ENCODE measurements around the gene ACTA2. TPM values are rescaled to one million over a fixed set of nuclear protein-coding genes. Genes with fewer than 3 reads are reported as not detected.

The ACTA2 gene
- total RNA-seq, 2 donors from 2014 or later, result not detected

GRCh38 chr10:88920198-88920597 is 32.4 kb downstream of the ACTA2 start:
- Mint-ChIP-seq H3K4me3 (no peak overlapping the region), H3K27ac (no peak overlapping the region), H3K4me1 (peaks cover 19% of the 10 kb centered on the region), H3K36me3 (ENCODE audit: low read depth) (no peaks in the 10 kb centered on the region), H3K9me3 (no peaks in the 10 kb centered on the region), H3K27me3 (ENCODE audit: insufficient read depth) (peaks cover 7% of the 10 kb centered on the region)
- H3K9ac ChIP-seq (ENCODE audit: extremely low read depth, low read length, poor library complexity, severe bottlenecking), result no peak overlapping the region
- TF ChIP-seq CTCF (conservative IDR thresholded peaks at IDR 0.05), result no peak
- H3K36me3 ChIP-seq (ENCODE audit: control insufficient read depth, insufficient read depth, low read length), result no peaks in the 10 kb centered on the region
- no peak overlapping the region for H3K27ac ChIP-seq (ENCODE audit: low read depth, low read length)
- peaks cover 5% of the 10 kb centered on the region for H3K9me3 ChIP-seq (ENCODE audit: control insufficient read depth, low read length)
- 50% methylated on average over 2 of the region's 2 CpGs; no CpG with 5 or more reads in 1 of the 2 experiments for WGBS, 2 experiments (ENCODE audit: insufficient coverage in 1 of 2, insufficient read length in 1 of 2)
- H3K4me1 ChIP-seq (ENCODE audit: control insufficient read depth, insufficient read depth, low read length), result peaks cover 4% of the 10 kb centered on the region
- H3K4me3 ChIP-seq (ENCODE audit: low read length), result no peak overlapping the region
- H3K27me3 ChIP-seq (ENCODE audit: control insufficient read depth, insufficient read depth, low read length, poor library complexity, severe bottlenecking), result peaks cover 34% of the 10 kb centered on the region
- no peak for DNase-seq

GRCh38 chr10:88919041-88919440 is 33.5 kb downstream of the ACTA2 start:
- peaks cover 4% of the 10 kb centered on the region for H3K4me1 ChIP-seq (ENCODE audit: control insufficient read depth, insufficient read depth, low read length)
- Mint-ChIP-seq H3K4me1 (peaks cover 19% of the 10 kb centered on the region), H3K4me3 (no peak overlapping the region), H3K36me3 (ENCODE audit: low read depth) (no peaks in the 10 kb centered on the region), H3K9me3 (no peaks in the 10 kb centered on the region), H3K27me3 (ENCODE audit: insufficient read depth) (peaks cover 7% of the 10 kb centered on the region), H3K27ac (no peak overlapping the region)
- peaks cover 5% of the 10 kb centered on the region for H3K9me3 ChIP-seq (ENCODE audit: control insufficient read depth, low read length)
- H3K4me3 ChIP-seq (ENCODE audit: low read length), result no peak overlapping the region
- no CpG with 5 or more reads among the region's 1 CpG for WGBS, 2 experiments (ENCODE audit: insufficient coverage in 1 of 2, insufficient read length in 1 of 2)
- H3K27ac ChIP-seq (ENCODE audit: low read depth, low read length), result no peak overlapping the region
- no peak for DNase-seq
- H3K9ac ChIP-seq (ENCODE audit: extremely low read depth, low read length, poor library complexity, severe bottlenecking), result no peak overlapping the region
- H3K27me3 ChIP-seq (ENCODE audit: control insufficient read depth, insufficient read depth, low read length, poor library complexity, severe bottlenecking), result peaks cover 43% of the 10 kb centered on the region
- no peak for TF ChIP-seq CTCF (conservative IDR thresholded peaks at IDR 0.05)
- H3K36me3 ChIP-seq (ENCODE audit: control insufficient read depth, insufficient read depth, low read length), result no peaks in the 10 kb centered on the region

DNA sequence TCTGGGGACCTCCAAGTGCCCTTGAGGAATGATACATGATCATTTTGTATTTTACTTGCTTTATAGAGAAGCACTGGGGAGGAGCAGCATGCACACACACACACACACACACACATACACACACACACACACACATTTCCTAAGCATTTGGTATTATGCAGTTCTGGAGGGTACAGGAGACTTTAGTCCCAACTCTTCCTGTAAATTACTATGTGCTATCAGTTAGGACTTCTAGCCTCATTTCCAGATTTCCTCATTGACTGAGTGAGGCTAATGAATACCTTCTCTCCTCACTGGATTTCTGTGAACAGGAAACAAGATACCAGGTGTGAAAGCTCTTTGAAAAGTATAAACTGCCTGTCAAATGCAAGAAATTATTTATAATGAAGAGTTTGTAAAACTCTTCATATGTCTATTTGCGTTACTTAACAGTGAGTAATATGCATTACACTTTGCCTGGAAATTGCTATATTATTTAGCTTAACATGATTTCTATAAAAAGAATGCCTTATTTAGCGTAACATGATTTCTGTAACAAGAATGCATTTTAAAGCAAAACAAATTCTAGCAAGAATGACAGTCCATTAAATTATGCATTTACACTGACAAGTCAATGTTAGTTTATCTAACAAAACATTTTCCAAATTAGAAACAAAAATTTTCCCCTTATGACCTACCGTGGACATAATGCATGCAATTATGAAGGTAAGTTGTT is 34.2 kb downstream of the ACTA2 start:
- H3K27ac ChIP-seq (ENCODE audit: low read depth, low read length), result no peak overlapping the region
- DNase-seq, result no peak
- Mint-ChIP-seq H3K27ac (no peak overlapping the region), H3K4me1 (peaks cover 14% of the 10 kb centered on the region), H3K4me3 (no peak overlapping the region), H3K27me3 (ENCODE audit: insufficient read depth) (peaks cover 7% of the 10 kb centered on the region), H3K36me3 (ENCODE audit: low read depth) (no peaks in the 10 kb centered on the region), H3K9me3 (no peaks in the 10 kb centered on the region)
- no peaks in the 10 kb centered on the region for H3K36me3 ChIP-seq (ENCODE audit: control insufficient read depth, insufficient read depth, low read length)
- H3K4me1 ChIP-seq (ENCODE audit: control insufficient read depth, insufficient read depth, low read length), result peaks cover 4% of the 10 kb centered on the region
- WGBS, 2 experiments (ENCODE audit: insufficient coverage in 1 of 2, insufficient read length in 1 of 2), result 95% methylated on average over 2 of the region's 3 CpGs; no CpG with 5 or more reads in 1 of the 2 experiments
- H3K4me3 ChIP-seq (ENCODE audit: low read length), result no peak overlapping the region
- H3K9ac ChIP-seq (ENCODE audit: extremely low read depth, low read length, poor library complexity, severe bottlenecking), result no peak overlapping the region
- TF ChIP-seq CTCF (conservative IDR thresholded peaks at IDR 0.05), result no peak
- peaks cover 50% of the 10 kb centered on the region for H3K27me3 ChIP-seq (ENCODE audit: control insufficient read depth, insufficient read depth, low read length, poor library complexity, severe bottlenecking)
- H3K9me3 ChIP-seq (ENCODE audit: control insufficient read depth, low read length), result peaks cover 5% of the 10 kb centered on the region

Measured in endodermal cell (in vitro differentiated cells).